LNCAP (cell line): ENCODE results near the gene ATG2A.

ENCODE experiments used
- CTCF ChIP-seq: fragments of 450-650 bp; IDR thresholded peaks from 2 replicates; pipeline ENCODE4 v1.5.1; 2017; ENCODE audit warnings: mild to moderate bottlenecking

Gene ATG2A

DNA sequence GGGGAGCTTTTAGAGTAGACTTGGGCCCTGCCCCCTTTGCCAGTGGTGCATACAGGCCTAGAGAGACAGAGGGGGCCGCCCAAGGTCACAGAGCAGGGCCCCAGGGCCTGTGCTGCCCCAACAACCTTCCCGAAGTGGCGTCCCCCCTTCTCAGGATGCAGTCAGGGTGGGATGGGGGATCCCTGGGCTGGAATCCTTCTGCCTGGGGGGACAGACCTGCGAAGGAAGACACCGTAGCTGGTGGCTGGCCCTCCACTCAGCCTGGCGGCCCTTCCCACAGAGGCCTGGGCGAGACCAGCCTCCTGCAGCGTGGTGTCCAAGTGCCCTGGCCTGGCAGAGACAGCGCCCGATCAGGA, 24.2 kb downstream of the ATG2A start:
- TF ChIP-seq CTCF = no peak

- TF ChIP-seq CTCF = no peak
Observed at GRCh38 chr11:64892411-64892831, 24.6 kb downstream of the ATG2A start.

GRCh38 chr11:64891880-64892279, 25.1 kb downstream of the ATG2A start:
- TF ChIP-seq CTCF = no peak

GRCh38 chr11:64891215-64891848, 25.7 kb downstream of the ATG2A start:
- TF ChIP-seq CTCF = no peak

GRCh38 chr11:64890522-64890939, 26.5 kb downstream of the ATG2A start:
- no peak for TF ChIP-seq CTCF

GRCh38 chr11:64888729-64889511, 28.1 kb downstream of the ATG2A start:
- TF ChIP-seq CTCF = no peak

- no peak for TF ChIP-seq CTCF
Observed at GRCh38 chr11:64888406-64888728, 28.6 kb downstream of the ATG2A start.
